K562 (cell line): Measurements from ENCODE around the gene ADD2. TPM values are rescaled to one million over a fixed set of nuclear protein-coding genes. Genes with fewer than 3 reads are reported as not detected.

Experiments
- ATAC-seq: fragments of 200-7000 bp; cut with Tn5 transposase; 3 replicates; pipeline ENCODE4 v1.9.1; 2020; ENCODE audit warnings: moderate library complexity
- BruUV-seq: library from RNA; stranded (reverse); fragments of 400-500 nt; replicated peaks from 2 replicates; lab custom pipeline; 2021; lab: Mats Ljungman, UMichigan
- CTCF ChIA-PET: fragments of 300-600 bp; formaldehyde crosslinking; extraction: SDS; loops from one replicate; lab custom pipeline; 2021; ENCODE audit warnings: low intra/inter-chr PET ratio; lab: Yijun Ruan, JAX
- POLR2A ChIA-PET: fragments of 300-600, 350-650 bp; sonication (Branson Sonifier 250); formaldehyde crosslinking; extraction: SDS; loops from one replicate; lab custom pipeline; 2021; ENCODE audit warnings: antibody characterized with exemption, inconsistent platforms; lab: Yijun Ruan, JAX
- DNase-seq, 4 experiments: peaks; one replicate each; pipeline versions ENCODE4 v3.0.0 to v3.0.0-alpha.2; 2011 to 2018; ENCODE audit warnings: low spot score in 3 of 4, mixed read lengths in 3 of 4; ENCODE audit errors: extremely low read depth in 1 of 4
- FAIRE-seq: peaks from 2 replicates; lab custom pipeline; 2011; peaks lifted over from hg19 to GRCh38; lab: Jason Lieb, UNC
- H2AFZ ChIP-seq: 2 replicates; pipeline ENCODE4 v1.6.0; 2011; ENCODE audit warnings: low read depth, low read length, control low read depth, inconsistent platforms
- H3K27ac ChIP-seq: fragments of 200-600 bp; 3 replicates; pipeline ENCODE4 v1.8.0; 2011; ENCODE audit warnings: low read depth, mild to moderate bottlenecking, control low read depth, inconsistent platforms, low read length, moderate library complexity, mixed read lengths; ENCODE audit errors: extremely low read depth
- H3K27me3 ChIP-seq, 2 experiments: fragments of 300-600 bp in 1 of 2; 2 replicates in 1 of 2; 3 replicates in 1 of 2; pipeline versions ENCODE4 v1.6.0 to v1.8.0; 2011; ENCODE audit warnings: inconsistent platforms in 2 of 2, low read length in 2 of 2, mild to moderate bottlenecking in 1 of 2, mixed read lengths in 1 of 2, moderate library complexity in 1 of 2; ENCODE audit not compliant: control insufficient read depth in 2 of 2, insufficient read depth in 2 of 2
- H3K36me3 ChIP-seq: fragments of 300-600 bp; 3 replicates; pipeline ENCODE4 v1.8.0; 2011; ENCODE audit warnings: mild to moderate bottlenecking, low read length, inconsistent platforms; ENCODE audit not compliant: control insufficient read depth, insufficient read depth
- H3K4me1 ChIP-seq, 2 experiments: fragments of 200-600 bp in 1 of 2; replicated peaks in 1 of 2; 2 replicates in 1 of 2; 3 replicates in 1 of 2; pipeline versions ENCODE4 v1.5.1 to v1.8.0; 2011; ENCODE audit warnings: inconsistent platforms in 2 of 2, low read length in 2 of 2, mild to moderate bottlenecking in 1 of 2, mixed read lengths in 1 of 2, moderate library complexity in 1 of 2; ENCODE audit not compliant: control insufficient read depth in 2 of 2, insufficient read depth in 2 of 2
- H3K4me2 ChIP-seq: 2 replicates; pipeline ENCODE4 v1.6.1; 2011; ENCODE audit warnings: low read length, control low read depth, inconsistent platforms, mixed read lengths; ENCODE audit not compliant: insufficient read depth
- H3K4me3 ChIP-seq: fragments of 200-600 bp; sonication (generic), shearing (Covaris generic); 2 replicates; pipeline ENCODE4 v1.5.1; 2016; ENCODE audit warnings: control low read depth, inconsistent platforms
- H3K79me2 ChIP-seq: fragments of 200-600 bp; 3 replicates; pipeline ENCODE4 v1.8.0; 2011; ENCODE audit warnings: low read length, inconsistent platforms; ENCODE audit not compliant: control insufficient read depth, insufficient read depth
- H3K9ac ChIP-seq, 2 experiments: 2 replicates each; pipeline versions ENCODE4 v1.6.0 to v1.6.1; 2011; ENCODE audit warnings: low read depth in 2 of 2, low read length in 2 of 2, control low read depth in 1 of 2, inconsistent platforms in 1 of 2, mild to moderate bottlenecking in 1 of 2, mixed read lengths in 1 of 2; ENCODE audit not compliant: insufficient read depth in 1 of 2
- H3K9me1 ChIP-seq: one replicate; pipeline ENCODE4 v1.6.0; 2011; ENCODE audit warnings: inconsistent platforms, mild to moderate bottlenecking, low read length, moderate library complexity; ENCODE audit not compliant: control insufficient read depth, insufficient read depth
- H3K9me3 ChIP-seq: replicated peaks from 2 replicates; pipeline ENCODE4 v1.5.1; 2011; ENCODE audit warnings: low read depth, low read length, inconsistent platforms; ENCODE audit not compliant: control insufficient read depth, insufficient read depth
- H4K20me1 ChIP-seq: replicated peaks from 2 replicates; pipeline ENCODE4 v1.6.1; 2011; ENCODE audit warnings: low read length, inconsistent platforms, mixed read lengths; ENCODE audit not compliant: control insufficient read depth, insufficient read depth
- CBX8 ChIP-seq: fragments of 200-600 bp; sonication (generic); IDR thresholded peaks from 2 replicates; pipeline ENCODE4 v1.6.1; 2012; ENCODE audit warnings: borderline replicate concordance, mixed run types, low read depth, mild to moderate bottlenecking, moderate library complexity, mixed read lengths, low read length, control low read depth, inconsistent platforms; ENCODE audit not compliant: poor library complexity, severe bottlenecking; ENCODE audit errors: extremely low read depth
- FOXK1 ChIP-seq: sonication (generic); formaldehyde crosslinking; IDR thresholded peaks from 2 replicates; pipeline ENCODE4 v1.8.0; 2022; ENCODE audit warnings: missing genetic modification reagents, mild to moderate bottlenecking, borderline replicate concordance
- GATA2 ChIP-seq: sonication (generic); formaldehyde crosslinking; IDR thresholded peaks from 2 replicates; pipeline ENCODE4 v1.4.0; 2020; ENCODE audit warnings: mild to moderate bottlenecking, missing genetic modification reagents
- NCOA2 ChIP-seq, 2 experiments: fragments of 450-650 bp; IDR thresholded peaks; 2 replicates each; pipeline ENCODE4 v1.6.1; 2018; ENCODE audit warnings: mild to moderate bottlenecking in 2 of 2, moderate library complexity in 1 of 2; ENCODE audit not compliant: partially characterized antibody in 2 of 2
- NR0B1 ChIP-seq: fragments of 450-650 bp; IDR thresholded peaks from one replicate; pipeline ENCODE4 v1.6.1; 2018; ENCODE audit warnings: mild to moderate bottlenecking, moderate library complexity; ENCODE audit not compliant: partially characterized antibody
- RBM14 ChIP-seq: fragments of 200-400 bp; formaldehyde crosslinking; IDR thresholded peaks from 2 replicates; pipeline ENCODE4 v1.6.1; 2018; ENCODE audit warnings: low read depth, mild to moderate bottlenecking, low read length, moderate library complexity, borderline replicate concordance; ENCODE audit not compliant: insufficient read depth
- TAF9B ChIP-seq: fragments of 450-650 bp; IDR thresholded peaks from 2 replicates; pipeline ENCODE4 v1.6.1; 2018; ENCODE audit warnings: mild to moderate bottlenecking; ENCODE audit not compliant: partially characterized antibody
- U2AF2 ChIP-seq: fragments of 200-400 bp; formaldehyde crosslinking; optimal IDR thresholded peaks from 2 replicates; pipeline ENCODE3; 2017; ENCODE audit warnings: low read depth, mild to moderate bottlenecking, low read length
- ZFP30 ChIP-seq: fragments of 250-450 bp; sonication (Bioruptor Pico); IDR thresholded peaks from 2 replicates; pipeline ENCODE4 v1.8.0; 2022; ENCODE audit warnings: moderate library complexity, mild to moderate bottlenecking, inconsistent platforms, borderline replicate concordance
- ZNF165 ChIP-seq: fragments of 250-450 bp; sonication (Bioruptor Pico); IDR thresholded peaks from 2 replicates; pipeline ENCODE4 v1.4.0; 2020; ENCODE audit warnings: borderline replicate concordance
- ZNF347 ChIP-seq: fragments of 450-650 bp; formaldehyde crosslinking; IDR thresholded peaks from 2 replicates; pipeline ENCODE4 v1.4.0; 2020; ENCODE audit warnings: low read depth, mild to moderate bottlenecking, moderate library complexity
- ZNF75A ChIP-seq: fragments of 450-650 bp; formaldehyde crosslinking; IDR thresholded peaks from 2 replicates; pipeline ENCODE4 v1.4.0; 2020; ENCODE audit warnings: mild to moderate bottlenecking
- WGBS: fragments of 100-300 bp; shearing (Covaris generic); methylation state at CpG from one replicate; pipeline ENCODE4 v1.1.6; 2016; ENCODE audit warnings: low coverage, mixed read lengths; ENCODE audit not compliant: insufficient coverage; ENCODE audit errors: missing lambda C conversion rate; 5-methylcytosine and 5-hydroxymethylcytosine counted together
- in situ Hi-C: fragments of 300-500 bp; cut with MboI; formaldehyde crosslinking; loops from 4 replicates; pipeline ENCODE4 v1.15.0; 2018; ENCODE audit warnings: inconsistent platforms, mixed read lengths
- intact Hi-C: fragments of 100-400 bp; cut with micrococcal nuclease; formaldehyde crosslinking; loops from 2 replicates; pipeline ENCODE4 v1.14.2; 2022
- polyA plus RNA-seq, 8 experiments: library from polyadenylated mRNA; depleted of rRNA in 4 of 8; stranded (reverse) in 5 of 8; unstranded in 3 of 8; fragments of >200 nt; fragmentation: Nextera tagmentation in 2 of 8; fragmentation: Illumina TruSeq in 1 of 8; extraction: Ambion mirVana in 2 of 8; extraction: Trizol in 1 of 8; gene quantifications; 2 replicates each; pipeline versions ENCODE4 v1.2.1 to v1.2.3, GENCODE V29; 2011 to 2014; ENCODE audit warnings: inconsistent platforms in 1 of 8, missing spikeins in 1 of 8
- total RNA-seq, 7 experiments: library from RNA; depleted of rRNA in 6 of 7; stranded (reverse); fragments of >200 nt in 6 of 7; fragmentation: Illumina TruSeq in 2 of 7; extraction: Trizol in 2 of 7; gene quantifications; 2 replicates each; pipeline versions ENCODE4 v1.2.1 to v1.2.3, GENCODE V29; 2011 to 2021; ENCODE audit warnings: low replicate concordance in 1 of 7
- TF ChIP-seq, protein P1 (sequence below): fragments of 250-450 bp; sonication (Bioruptor Pico); IDR thresholded peaks from 2 replicates; pipeline ENCODE4 v1.4.0; 2020
- TF ChIP-seq, protein P2 (sequence below): IDR thresholded peaks from 2 replicates; pipeline ENCODE4 v1.6.1; 2012; ENCODE audit warnings: low read depth, low read length, improper control_type of control experiment, borderline replicate concordance

Gene ADD2
- total and polyA plus RNA-seq, 9 of the 15 experiments (the other 6 are each of a cell fraction or from before 2014, with no cell fraction given): 3.5 to 63.0 (median 36.2) TPM

DNA sequence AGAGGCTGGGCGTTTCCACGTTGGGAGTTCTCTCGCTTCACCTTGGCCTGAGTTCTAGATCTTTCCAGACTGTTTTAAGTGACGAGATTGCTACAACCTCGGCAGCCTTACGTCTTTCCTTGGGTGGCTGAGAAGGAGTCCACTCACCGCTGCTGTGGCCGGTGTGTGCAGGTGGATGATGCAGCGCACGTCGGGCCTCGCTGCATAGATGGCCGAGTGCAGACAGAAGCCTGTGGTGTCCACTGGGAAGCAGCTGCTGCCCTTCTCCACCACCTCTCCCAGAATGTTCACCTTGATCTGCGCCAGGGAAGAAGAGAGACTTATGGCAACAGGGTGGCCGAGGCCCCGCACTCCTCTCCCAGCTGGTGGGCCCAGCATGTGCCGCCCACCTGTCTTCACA, 75.7 kb downstream of the ADD2 start:
- peaks cover 61% of the 10 kb centered on the region for H3K36me3 ChIP-seq
- peaks cover 14 to 19% of the 10 kb centered on the region in 2 experiments for H3K4me1 ChIP-seq
- no peak overlapping the region; a peak in 1 of 4 replicates for H3K9ac ChIP-seq
- no peak overlapping the region for H3K27ac ChIP-seq
- DNase-seq (no peak), FAIRE-seq (no peak), ATAC-seq (no peak)
- no peaks in the 10 kb centered on the region for H3K9me3 ChIP-seq
- POLR2A ChIA-PET: interaction anchor here (0.6 kb wide), 1 partner anchor 83 kb away, joined by 4 read pairs; no protein-coding TSS in a partner anchor
- WGBS: 96% methylated on average over 10 of the region's 17 CpGs
- H2AFZ ChIP-seq: no peak overlapping the region
- CTCF ChIA-PET: no interaction called here
- intact Hi-C loops (no loop called here), in situ Hi-C loops (no loop called here)
- H4K20me1 ChIP-seq: no peaks in the 10 kb centered on the region
- no peaks in the 10 kb centered on the region for H3K27me3 ChIP-seq
- peaks cover 9% of the 10 kb centered on the region for H3K9me1 ChIP-seq
- no peaks in the 10 kb centered on the region for H3K79me2 ChIP-seq
- no TSS peak for BruUV-seq
- H3K4me2 ChIP-seq: no peak overlapping the region
- H3K4me3 ChIP-seq: no peak overlapping the region
- TF ChIP-seq ZNF75A (CRISPR knock-in tag) (no peak), FOXK1 (no peak), ZNF165 (CRISPR knock-in tag) (no peak), NCOA2 (IDR thresholded peaks at IDR 0.05; ENCODE audit: partially characterized antibody in 2 of 2) (no peak), CBX8 (no peak), ZFP30 (CRISPR knock-in tag) (no peak), GATA2 (CRISPR knock-in tag) (no peak), ZNF347 (CRISPR knock-in tag) (no peak), RBM14 (no peak), NR0B1 (no peak), TAF9B (no peak), U2AF2 (no peak)
- TF ChIP-seq, protein P1, sequence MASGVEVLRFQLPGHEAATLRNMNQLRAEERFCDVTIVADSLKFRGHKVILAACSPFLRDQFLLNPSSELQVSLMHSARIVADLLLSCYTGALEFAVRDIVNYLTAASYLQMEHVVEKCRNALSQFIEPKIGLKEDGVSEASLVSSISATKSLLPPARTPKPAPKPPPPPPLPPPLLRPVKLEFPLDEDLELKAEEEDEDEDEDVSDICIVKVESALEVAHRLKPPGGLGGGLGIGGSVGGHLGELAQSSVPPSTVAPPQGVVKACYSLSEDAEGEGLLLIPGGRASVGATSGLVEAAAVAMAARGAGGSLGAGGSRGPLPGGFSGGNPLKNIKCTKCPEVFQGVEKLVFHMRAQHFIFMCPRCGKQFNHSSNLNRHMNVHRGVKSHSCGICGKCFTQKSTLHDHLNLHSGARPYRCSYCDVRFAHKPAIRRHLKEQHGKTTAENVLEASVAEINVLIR: no peak
- TF ChIP-seq, protein P2, sequence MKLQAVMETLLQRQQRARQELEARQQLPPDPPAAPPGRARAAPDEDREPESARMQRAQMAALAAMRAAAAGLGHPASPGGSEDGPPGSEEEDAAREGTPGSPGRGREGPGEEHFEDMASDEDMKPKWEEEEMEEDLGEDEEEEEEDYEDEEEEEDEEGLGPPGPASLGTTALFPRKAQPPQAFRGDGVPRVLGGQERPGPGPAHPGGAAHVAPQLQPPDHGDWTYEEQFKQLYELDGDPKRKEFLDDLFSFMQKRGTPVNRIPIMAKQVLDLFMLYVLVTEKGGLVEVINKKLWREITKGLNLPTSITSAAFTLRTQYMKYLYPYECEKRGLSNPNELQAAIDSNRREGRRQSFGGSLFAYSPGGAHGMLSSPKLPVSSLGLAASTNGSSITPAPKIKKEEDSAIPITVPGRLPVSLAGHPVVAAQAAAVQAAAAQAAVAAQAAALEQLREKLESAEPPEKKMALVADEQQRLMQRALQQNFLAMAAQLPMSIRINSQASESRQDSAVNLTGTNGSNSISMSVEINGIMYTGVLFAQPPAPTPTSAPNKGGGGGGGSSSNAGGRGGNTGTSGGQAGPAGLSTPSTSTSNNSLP: no peak
